HEK293 (cell line): ENCODE data around the gene TTLL10.

Experiments used
- CTCF ChIA-PET: fragments of 350-600 bp; formaldehyde crosslinking; extraction: SDS; loops from one replicate; lab custom pipeline; 2021; ENCODE audit warnings: antibody characterized with exemption; lab: Yijun Ruan, JAX
- POLR2A ChIA-PET: fragments of 300-600 bp; formaldehyde crosslinking; extraction: SDS; loops from one replicate; lab custom pipeline; 2020; ENCODE audit warnings: antibody characterized with exemption, inconsistent platforms; lab: Yijun Ruan, JAX
- H3K27ac ChIP-seq: fragments of 200-500 bp; sonication (Bioruptor generic); 2 replicates; pipeline ENCODE4 v1.5.1; 2014; ENCODE audit warnings: low read depth, low read length, control low read depth, inconsistent platforms; ENCODE audit errors: extremely low read depth
- H3K36me3 ChIP-seq, 2 experiments: fragments of 200-500 bp in 1 of 2; sonication (Bioruptor generic) in 1 of 2; 1 replicate in 1 of 2; 2 replicates in 1 of 2; pipeline ENCODE4 v1.5.1; 2014 to 2017; ENCODE audit warnings: inconsistent platforms in 2 of 2, low read length in 2 of 2; ENCODE audit not compliant: control insufficient read depth in 2 of 2, insufficient read depth in 1 of 2
- H3K4me1 ChIP-seq: fragments of 200-500 bp; sonication (Bioruptor generic); 2 replicates; pipeline ENCODE4 v1.5.1; 2014; ENCODE audit warnings: mild to moderate bottlenecking, low read length, inconsistent platforms; ENCODE audit not compliant: control insufficient read depth, insufficient read depth
- H3K4me3 ChIP-seq: 2 replicates; pipeline ENCODE4 v1.5.1; 2011; ENCODE audit warnings: low read depth, mild to moderate bottlenecking, control low read depth, low read length, moderate library complexity
- H3K9me3 ChIP-seq: fragments of 200-500 bp; sonication (Bioruptor generic); 2 replicates; pipeline ENCODE4 v1.5.1; 2014; ENCODE audit warnings: low read depth, low read length, inconsistent platforms; ENCODE audit not compliant: control insufficient read depth, insufficient read depth
- EGR2 ChIP-seq: fragments of 450-650 bp; formaldehyde crosslinking; IDR thresholded peaks from 2 replicates; pipeline ENCODE4 v1.5.1; 2016; ENCODE audit warnings: low read depth, missing biosample characterization, missing genetic modification characterization
- GLI4 ChIP-seq: fragments of 450-650 bp; formaldehyde crosslinking; IDR thresholded peaks from 2 replicates; pipeline ENCODE4 v1.5.1; 2016; ENCODE audit warnings: missing biosample characterization, missing genetic modification characterization
- GLIS1 ChIP-seq: fragments of 450-650 bp; formaldehyde crosslinking; IDR thresholded peaks from 2 replicates; pipeline ENCODE4 v1.5.1; 2016; ENCODE audit warnings: missing biosample characterization, missing genetic modification characterization
- KLF10 ChIP-seq: fragments of 450-650 bp; IDR thresholded peaks from 2 replicates; pipeline ENCODE4 v1.5.1; 2018; ENCODE audit warnings: missing biosample characterization, mild to moderate bottlenecking, missing genetic modification characterization
- KLF16 ChIP-seq: fragments of 450-650 bp; formaldehyde crosslinking; IDR thresholded peaks from 2 replicates; pipeline ENCODE4 v1.5.1; 2017; ENCODE audit warnings: missing biosample characterization, missing genetic modification characterization
- KLF8 ChIP-seq: fragments of 450-650 bp; formaldehyde crosslinking; IDR thresholded peaks from 2 replicates; pipeline ENCODE4 v1.5.1; 2016; ENCODE audit warnings: missing biosample characterization, missing genetic modification characterization
- KLF9 ChIP-seq: fragments of 450-650 bp; formaldehyde crosslinking; IDR thresholded peaks from 2 replicates; pipeline ENCODE4 v1.5.1; 2016; ENCODE audit warnings: missing biosample characterization, missing genetic modification characterization, low read depth
- MEIS1 ChIP-seq: sonication (generic); formaldehyde crosslinking; IDR thresholded peaks from 2 replicates; pipeline ENCODE4 v1.8.1; 2022; ENCODE audit warnings: missing genetic modification reagents, mild to moderate bottlenecking, borderline replicate concordance
- PATZ1 ChIP-seq: fragments of 450-650 bp; formaldehyde crosslinking; IDR thresholded peaks from 2 replicates; pipeline ENCODE4 v1.5.1; 2016; ENCODE audit warnings: missing biosample characterization, missing genetic modification characterization
- PRDM1 ChIP-seq: fragments of 450-650 bp; formaldehyde crosslinking; IDR thresholded peaks from 2 replicates; pipeline ENCODE4; 2016; ENCODE audit warnings: missing biosample characterization, missing genetic modification characterization
- PRDM6 ChIP-seq: fragments of 450-650 bp; formaldehyde crosslinking; IDR thresholded peaks from 2 replicates; pipeline ENCODE4 v1.5.1; 2017; ENCODE audit warnings: missing biosample characterization, missing genetic modification characterization
- ZBTB20 ChIP-seq: fragments of 450-650 bp; formaldehyde crosslinking; IDR thresholded peaks from 2 replicates; pipeline ENCODE4 v1.5.1; 2016; ENCODE audit warnings: missing biosample characterization, missing genetic modification characterization
- ZBTB21 ChIP-seq: fragments of 450-650 bp; formaldehyde crosslinking; IDR thresholded peaks from 2 replicates; pipeline ENCODE4 v1.5.1; 2017; ENCODE audit warnings: missing biosample characterization, missing genetic modification characterization
- ZBTB26 ChIP-seq: fragments of 450-650 bp; formaldehyde crosslinking; optimal IDR thresholded peaks from 2 replicates; pipeline ENCODE3; 2016; ENCODE audit warnings: missing biosample characterization, mild to moderate bottlenecking, missing genetic modification characterization
- ZBTB8A ChIP-seq: fragments of 450-650 bp; formaldehyde crosslinking; IDR thresholded peaks from 2 replicates; pipeline ENCODE4 v1.5.1; 2016; ENCODE audit warnings: missing biosample characterization, missing genetic modification characterization
- ZEB2 ChIP-seq: fragments of 450-650 bp; formaldehyde crosslinking; IDR thresholded peaks from 2 replicates; pipeline ENCODE4 v1.5.1; 2016; ENCODE audit warnings: missing biosample characterization, missing genetic modification characterization
- ZFHX2 ChIP-seq: fragments of 450-650 bp; formaldehyde crosslinking; conservative IDR thresholded peaks from 2 replicates; pipeline ENCODE4 v1.5.1; 2016; ENCODE audit warnings: missing biosample characterization, missing genetic modification characterization
- ZFP69B ChIP-seq: fragments of 450-650 bp; formaldehyde crosslinking; IDR thresholded peaks from 2 replicates; pipeline ENCODE4 v1.5.1; 2016; ENCODE audit warnings: missing biosample characterization, missing genetic modification characterization
- ZNF175 ChIP-seq: fragments of 450-650 bp; formaldehyde crosslinking; IDR thresholded peaks from 2 replicates; pipeline ENCODE4 v1.5.1; 2016; ENCODE audit warnings: missing biosample characterization, missing genetic modification characterization
- ZNF398 ChIP-seq: fragments of 450-650 bp; formaldehyde crosslinking; IDR thresholded peaks from 2 replicates; pipeline ENCODE4 v1.5.1; 2017; ENCODE audit warnings: missing biosample characterization, missing genetic modification characterization
- ZNF423 ChIP-seq: fragments of 450-650 bp; formaldehyde crosslinking; IDR thresholded peaks from 2 replicates; pipeline ENCODE4 v1.5.1; 2016; ENCODE audit warnings: missing biosample characterization, missing genetic modification characterization
- ZNF555 ChIP-seq: fragments of 450-650 bp; formaldehyde crosslinking; conservative IDR thresholded peaks from 2 replicates; pipeline ENCODE4 v1.5.1; 2017; ENCODE audit warnings: missing biosample characterization, mild to moderate bottlenecking, missing genetic modification characterization, inconsistent platforms
- ZNF561 ChIP-seq: fragments of 450-650 bp; IDR thresholded peaks from 2 replicates; pipeline ENCODE4 v1.5.1; 2018; ENCODE audit warnings: missing biosample characterization, missing genetic modification characterization, borderline replicate concordance
- ZNF596 ChIP-seq: fragments of 450-650 bp; IDR thresholded peaks from 2 replicates; pipeline ENCODE4 v1.5.0; 2018; ENCODE audit warnings: missing biosample characterization, mild to moderate bottlenecking, missing genetic modification characterization, moderate library complexity
- ZNF600 ChIP-seq: fragments of 450-650 bp; formaldehyde crosslinking; IDR thresholded peaks from 2 replicates; pipeline ENCODE4 v1.5.1; 2016; ENCODE audit warnings: missing biosample characterization, missing genetic modification characterization
- ZNF610 ChIP-seq: fragments of 450-650 bp; formaldehyde crosslinking; IDR thresholded peaks from 2 replicates; pipeline ENCODE4 v1.5.1; 2016; ENCODE audit warnings: missing biosample characterization, missing genetic modification characterization, borderline replicate concordance
- ZNF664 ChIP-seq: fragments of 450-650 bp; formaldehyde crosslinking; IDR thresholded peaks from 2 replicates; pipeline ENCODE4 v1.5.1; 2016; ENCODE audit warnings: missing biosample characterization, missing genetic modification characterization
- ZNF677 ChIP-seq: fragments of 450-650 bp; IDR thresholded peaks from 2 replicates; pipeline ENCODE4 v1.5.0; 2018; ENCODE audit warnings: missing biosample characterization, mild to moderate bottlenecking, missing genetic modification characterization, moderate library complexity
- ZNF76 ChIP-seq: fragments of 450-650 bp; formaldehyde crosslinking; IDR thresholded peaks from 2 replicates; pipeline ENCODE4; 2016; ENCODE audit warnings: low read depth, missing biosample characterization, missing genetic modification characterization, borderline replicate concordance
- ZNF837 ChIP-seq: fragments of 450-650 bp; formaldehyde crosslinking; IDR thresholded peaks from 2 replicates; pipeline ENCODE4 v1.5.1; 2016; ENCODE audit warnings: missing biosample characterization, missing genetic modification characterization
- ZSCAN30 ChIP-seq: fragments of 450-650 bp; IDR thresholded peaks from 2 replicates; pipeline ENCODE4 v1.5.1; 2018; ENCODE audit warnings: missing biosample characterization, mild to moderate bottlenecking, missing genetic modification characterization, moderate library complexity
- ZXDB ChIP-seq: fragments of 450-650 bp; formaldehyde crosslinking; IDR thresholded peaks from 2 replicates; pipeline ENCODE4 v1.5.1; 2016; ENCODE audit warnings: missing biosample characterization, missing genetic modification characterization

The TTLL10 gene

GRCh38 chr1:1231400-1232207, 57.9 kb downstream of the TTLL10 start, which contains the start of gene SDF4:
Gene SDF4, minus strand, starts transcription at chr1:1232001. Its CDS starts 3,229 bp downstream, at chr1:1228772.
- H3K9me3 ChIP-seq, result no peaks in the 10 kb centered on the region
- ChIA-PET CTCF (interaction anchor here (0.5 to 1.8 kb wide), 6 partner anchors 13 to 168 kb away, joined by 3 to 20 read pairs (median 4); no protein-coding TSS in a partner anchor), POLR2A (interaction anchor here (0.8 to 1.5 kb wide), 4 partner anchors 24 to 152 kb away, joined by 3 to 5 read pairs (median 3); partner anchors contain the start of gene AURKAIP1)
- peak within 1 kb of the TSS; percentile 90 for H3K27ac ChIP-seq
- peak within 1 kb of the TSS; percentile 81 for H3K4me3 ChIP-seq
- no peaks in the 10 kb centered on the region; the same call in 1 of the 2 replicates for H3K4me1 ChIP-seq
- peaks cover 0 to 44% of the 10 kb centered on the region in 2 experiments; a peak in 1 of 3 replicates for H3K36me3 ChIP-seq
- no peak for TF ChIP-seq ZNF600 (tag by site-specific recombination)
- TF ChIP-seq ZNF423 (tag by site-specific recombination), result no peak
- peak; percentile 51 for TF ChIP-seq KLF9 (tag by site-specific recombination)
- peak; percentile 27; the same call in 1 of the 2 replicates for TF ChIP-seq EGR2 (tag by site-specific recombination)
- TF ChIP-seq KLF8, result peak; percentile 92
- TF ChIP-seq PRDM1 (tag by site-specific recombination), result no peak
- TF ChIP-seq KLF10 (tag by site-specific recombination), result peak; percentile 74; the same call in 1 of the 2 replicates
- peak; percentile 69; the same call in 1 of the 2 replicates for TF ChIP-seq ZSCAN30 (tag by site-specific recombination)
- TF ChIP-seq ZNF664 (tag by site-specific recombination), result no peak
- no peak for TF ChIP-seq ZBTB21 (tag by site-specific recombination)
- peak; percentile 90; the same call in 1 of the 2 replicates for TF ChIP-seq ZNF76 (tag by site-specific recombination)
- peak; percentile 56; the same call in 1 of the 2 replicates for TF ChIP-seq ZFHX2 (tag by site-specific recombination)
- TF ChIP-seq ZNF398 (tag by site-specific recombination), result peak; percentile 17; the same call in 1 of the 2 replicates
- no peak for TF ChIP-seq ZNF610 (tag by site-specific recombination)
- peak; percentile 82 for TF ChIP-seq PATZ1
- no peak for TF ChIP-seq GLI4
- TF ChIP-seq ZBTB20 (tag by site-specific recombination), result peak; percentile 94
- no peak for TF ChIP-seq ZFP69B (tag by site-specific recombination)
- peak; percentile 39; the same call in 1 of the 2 replicates for TF ChIP-seq ZNF677 (tag by site-specific recombination)
- peak; percentile 67 for TF ChIP-seq ZBTB8A
- TF ChIP-seq ZXDB (tag by site-specific recombination), result peak; percentile 84
- no peak for TF ChIP-seq ZNF175
- peak; percentile 91 for TF ChIP-seq ZBTB26 (tag by site-specific recombination)
- TF ChIP-seq GLIS1 (tag by site-specific recombination), result peak; percentile 38; the same call in 1 of the 2 replicates
- no peak for TF ChIP-seq PRDM6
- peak; percentile 93; the same call in 1 of the 2 replicates for TF ChIP-seq ZNF561
- TF ChIP-seq ZNF596 (tag by site-specific recombination), result 0 out of 2 replicates have a peak, but pooled peaks have one; percentile 27
- TF ChIP-seq ZNF555 (tag by site-specific recombination), result no peak
- TF ChIP-seq KLF16 (tag by site-specific recombination), result 0 out of 2 replicates have a peak, but pooled peaks have one; percentile 56
- no peak for TF ChIP-seq ZNF837
- peak; percentile 89 for TF ChIP-seq ZEB2 (tag by site-specific recombination)
- TF ChIP-seq MEIS1 (CRISPR knock-in tag), result no peak
